IMR-90 (cell line): ENCODE data around the gene ISG20L2.

ENCODE experiments used
- CEBPB ChIP-seq: IDR thresholded peaks from 2 replicates; pipeline ENCODE4 v1.6.1; 2012; ENCODE audit warnings: low read depth, low read length, improper control_type of control experiment
- MXI1 ChIP-seq: IDR thresholded peaks from 2 replicates; pipeline ENCODE4 v1.6.1; 2012; ENCODE audit warnings: low read depth, mild to moderate bottlenecking, low read length, moderate library complexity, borderline replicate concordance
- POLR2A ChIP-seq: IDR thresholded peaks from 2 replicates; pipeline ENCODE4 v1.6.1; 2012; ENCODE audit warnings: mild to moderate bottlenecking, low read depth, low read length

- TF ChIP-seq MXI1 (no peak), CEBPB (no peak), POLR2A (no peak)
Measured at GRCh38 chr1:156773607-156774006, 45.0 kb upstream of the ISG20L2 start.
